Keratinocyte (primary cell): ENCODE measurements around the gene DUSP28. TPM values are rescaled to one million over a fixed set of nuclear protein-coding genes. Genes with fewer than 3 reads are reported as not detected.

ENCODE experiments used
- DNase-seq: peaks from one replicate; pipeline ENCODE4 v3.0.0-alpha.2; 2011; ENCODE audit warnings: low read depth, missing footprints, low spot score
- FAIRE-seq: peaks from 2 replicates; lab custom pipeline; 2011; peaks lifted over from hg19 to GRCh38; lab: Jason Lieb, UNC
- H2AFZ ChIP-seq: 2 replicates; pipeline ENCODE4 v1.6.0; 2012; ENCODE audit warnings: low read length, control low read depth, inconsistent platforms; ENCODE audit not compliant: control insufficient read depth
- H3K27ac ChIP-seq: 2 replicates; pipeline ENCODE4 v1.5.1; 2011; ENCODE audit warnings: low read length; ENCODE audit not compliant: control insufficient read depth, insufficient read depth
- H3K27me3 ChIP-seq: 3 replicates; pipeline ENCODE4 v1.6.0; 2011; ENCODE audit warnings: low read length; ENCODE audit not compliant: control insufficient read depth, insufficient read depth; ENCODE audit errors: extremely low read depth
- H3K36me3 ChIP-seq, 2 experiments: 2 replicates in 1 of 2; 3 replicates in 1 of 2; pipeline ENCODE4 v1.5.1; 2011; ENCODE audit warnings: low read length in 2 of 2, mild to moderate bottlenecking in 1 of 2; ENCODE audit not compliant: control insufficient read depth in 2 of 2, insufficient read depth in 2 of 2; ENCODE audit errors: extremely low read depth in 1 of 2
- H3K4me1 ChIP-seq: 3 replicates; pipeline ENCODE4 v1.5.1; 2011; ENCODE audit warnings: low read length; ENCODE audit not compliant: control insufficient read depth, insufficient read depth; ENCODE audit errors: extremely low read depth
- H3K4me2 ChIP-seq: 3 replicates; pipeline ENCODE4 v1.6.0; 2011; ENCODE audit warnings: low read depth, low read length; ENCODE audit not compliant: control insufficient read depth, insufficient read depth; ENCODE audit errors: extremely low read depth
- H3K4me3 ChIP-seq, 3 experiments: fragments of 200-600 bp in 1 of 3; sonication (generic) in 1 of 3; 2 replicates in 2 of 3; 3 replicates in 1 of 3; pipeline ENCODE4 v1.5.1; 2011 to 2016; ENCODE audit warnings: low read length in 3 of 3, mild to moderate bottlenecking in 3 of 3, control low read depth in 2 of 3, inconsistent platforms in 1 of 3, low read depth in 1 of 3, mixed read lengths in 1 of 3, mixed run types in 1 of 3, moderate library complexity in 1 of 3; ENCODE audit not compliant: control insufficient read depth in 2 of 3, insufficient read depth in 2 of 3; ENCODE audit errors: extremely low read depth in 1 of 3
- H3K79me2 ChIP-seq: 2 replicates; pipeline ENCODE4 v1.6.0; 2012; ENCODE audit warnings: low read length; ENCODE audit not compliant: control insufficient read depth, insufficient read depth
- H3K9ac ChIP-seq: 3 replicates; pipeline ENCODE4 v1.6.0; 2011; ENCODE audit warnings: low read length; ENCODE audit not compliant: control insufficient read depth, insufficient read depth; ENCODE audit errors: extremely low read depth
- H3K9me1 ChIP-seq: 3 replicates; pipeline ENCODE4 v1.6.0; 2011; ENCODE audit warnings: low read length; ENCODE audit not compliant: control insufficient read depth, insufficient read depth; ENCODE audit errors: extremely low read depth
- H3K9me3 ChIP-seq: 2 replicates; pipeline ENCODE4 v1.5.1; 2012; ENCODE audit warnings: low read depth, low read length; ENCODE audit not compliant: control insufficient read depth
- H4K20me1 ChIP-seq: 3 replicates; pipeline ENCODE4 v1.6.0; 2011; ENCODE audit warnings: low read length; ENCODE audit not compliant: control insufficient read depth, insufficient read depth; ENCODE audit errors: extremely low read depth
- CTCF ChIP-seq, 3 experiments: IDR thresholded peaks in 1 of 3; conservative IDR thresholded peaks in 1 of 3; optimal IDR thresholded peaks in 1 of 3; 2 replicates in 2 of 3; 3 replicates in 1 of 3; pipeline versions ENCODE3 to v1.5.1; 2011; ENCODE audit warnings: low read length in 3 of 3, mild to moderate bottlenecking in 3 of 3, moderate library complexity in 2 of 3, control low read depth in 1 of 3, inconsistent platforms in 1 of 3; ENCODE audit not compliant: insufficient read depth in 2 of 3; ENCODE audit errors: extremely low read depth in 1 of 3
- EZH2 ChIP-seq: IDR thresholded peaks from one replicate; pipeline ENCODE4 v1.6.1; 2012; ENCODE audit warnings: inconsistent platforms, mild to moderate bottlenecking, low read length, moderate library complexity
- dilution Hi-C: fragments of 300-500 bp; cut with MboI; formaldehyde crosslinking; loops from one replicate; pipeline ENCODE4 v1.7.0; 2020; ENCODE audit warnings: low sequenced_read_pairs; ENCODE audit not compliant: extremely low pct_ligation_motif_present
- polyA plus RNA-seq, 5 experiments: library from polyadenylated mRNA; depleted of rRNA in 3 of 5; stranded (reverse) in 3 of 5; stranded (forward) in 1 of 5; unstranded in 1 of 5; fragments of >200 nt; gene quantifications; 1 replicate in 1 of 5; 2 replicates in 3 of 5; 3 replicates in 1 of 5; pipeline versions ENCODE4 v1.2.1 to v1.2.3, GENCODE V29; 2011 to 2012; ENCODE audit warnings: missing spikeins in 2 of 5, low read depth in 1 of 5, low replicate concordance in 1 of 5

Gene DUSP28
- polyA plus RNA-seq, 1 donor (not counting 4 experiments of a cell fraction or from before 2014, with no cell fraction given), result 4.4 TPM

- H3K27ac ChIP-seq, result no peak overlapping the region
- H3K27me3 ChIP-seq, result no peaks in the 10 kb centered on the region
- no peak overlapping the region for H2AFZ ChIP-seq
- H3K4me2 ChIP-seq, result no peak overlapping the region
- no peak for DNase-seq
- peaks cover 3% of the 10 kb centered on the region for H3K9me1 ChIP-seq
- H3K36me3 ChIP-seq, result peaks cover 3 to 14% of the 10 kb centered on the region in 2 experiments
- dilution Hi-C loops, result no loop called here
- no peaks in the 10 kb centered on the region for H3K9me3 ChIP-seq
- peaks cover 12% of the 10 kb centered on the region for H4K20me1 ChIP-seq
- no peak overlapping the region for H3K9ac ChIP-seq
- no peak overlapping the region for H3K4me3 ChIP-seq
- H3K4me1 ChIP-seq, result peaks cover 16% of the 10 kb centered on the region
- TF ChIP-seq EZH2 (no peak), CTCF (optimal IDR thresholded peaks at IDR 0.05 in 1 of 3, IDR thresholded peaks at IDR 0.05 in 1 of 3, conservative IDR thresholded peaks at IDR 0.05 in 1 of 3; ENCODE audit: extremely low read depth in 1 of 3, insufficient read depth in 2 of 3, low read length in 3 of 3) (no peak)
- H3K79me2 ChIP-seq, result peaks cover 58% of the 10 kb centered on the region
- no peak for FAIRE-seq
Measured at GRCh38 chr2:240589850-240590525, 29.8 kb downstream of the DUSP28 start.

- TF ChIP-seq EZH2, result no peak
- TF ChIP-seq CTCF (optimal IDR thresholded peaks at IDR 0.05 in 1 of 3, IDR thresholded peaks at IDR 0.05 in 1 of 3, conservative IDR thresholded peaks at IDR 0.05 in 1 of 3; ENCODE audit: extremely low read depth in 1 of 3, insufficient read depth in 2 of 3, low read length in 3 of 3), result no peak
- no peak overlapping the region for H3K4me2 ChIP-seq
- H3K9me1 ChIP-seq, result peaks cover 3% of the 10 kb centered on the region
- H3K9me3 ChIP-seq, result no peaks in the 10 kb centered on the region
- dilution Hi-C loops, result no loop called here
- FAIRE-seq, result no peak
- H4K20me1 ChIP-seq, result peaks cover 18% of the 10 kb centered on the region
- H3K79me2 ChIP-seq, result peaks cover 51% of the 10 kb centered on the region
- H3K27me3 ChIP-seq, result no peaks in the 10 kb centered on the region
- peaks cover 11% of the 10 kb centered on the region for H3K4me1 ChIP-seq
- no peak overlapping the region for H3K27ac ChIP-seq
- H3K36me3 ChIP-seq, result peaks cover 3 to 18% of the 10 kb centered on the region in 2 experiments
- H2AFZ ChIP-seq, result no peak overlapping the region
- no peak overlapping the region for H3K4me3 ChIP-seq
- no peak for DNase-seq
- no peak overlapping the region for H3K9ac ChIP-seq
Measured at GRCh38 chr2:240590681-240591111, 30.5 kb downstream of the DUSP28 start.
